Ovary (tissue), 3 donors: ENCODE measurements around the gene AQP2.

Source experiments
- EP300 ChIP-seq: sonication (generic); formaldehyde crosslinking; IDR thresholded peaks from one replicate; pipeline ENCODE4 v1.6.1; 2017; ENCODE audit warnings: antibody characterized with exemption
- POLR2A ChIP-seq: fragments of 450-650 bp; IDR thresholded peaks from one replicate; pipeline ENCODE4 v1.6.1; 2017; ENCODE audit warnings: antibody characterized with exemption, mild to moderate bottlenecking, moderate library complexity
- TF ChIP-seq, protein P1 (sequence below), 3 donors: fragments of 450-650 bp in 2 of 3; fragments of 200-600 bp in 1 of 3; IDR thresholded peaks; one replicate each; pipeline versions ENCODE4 v1.5.1 to v1.8.0; 2016 to 2022; ENCODE audit warnings: antibody characterized with exemption in 3 of 3, mild to moderate bottlenecking in 1 of 3
- donor health status: DM: no; HTN: no; CAD: no.

DNA sequence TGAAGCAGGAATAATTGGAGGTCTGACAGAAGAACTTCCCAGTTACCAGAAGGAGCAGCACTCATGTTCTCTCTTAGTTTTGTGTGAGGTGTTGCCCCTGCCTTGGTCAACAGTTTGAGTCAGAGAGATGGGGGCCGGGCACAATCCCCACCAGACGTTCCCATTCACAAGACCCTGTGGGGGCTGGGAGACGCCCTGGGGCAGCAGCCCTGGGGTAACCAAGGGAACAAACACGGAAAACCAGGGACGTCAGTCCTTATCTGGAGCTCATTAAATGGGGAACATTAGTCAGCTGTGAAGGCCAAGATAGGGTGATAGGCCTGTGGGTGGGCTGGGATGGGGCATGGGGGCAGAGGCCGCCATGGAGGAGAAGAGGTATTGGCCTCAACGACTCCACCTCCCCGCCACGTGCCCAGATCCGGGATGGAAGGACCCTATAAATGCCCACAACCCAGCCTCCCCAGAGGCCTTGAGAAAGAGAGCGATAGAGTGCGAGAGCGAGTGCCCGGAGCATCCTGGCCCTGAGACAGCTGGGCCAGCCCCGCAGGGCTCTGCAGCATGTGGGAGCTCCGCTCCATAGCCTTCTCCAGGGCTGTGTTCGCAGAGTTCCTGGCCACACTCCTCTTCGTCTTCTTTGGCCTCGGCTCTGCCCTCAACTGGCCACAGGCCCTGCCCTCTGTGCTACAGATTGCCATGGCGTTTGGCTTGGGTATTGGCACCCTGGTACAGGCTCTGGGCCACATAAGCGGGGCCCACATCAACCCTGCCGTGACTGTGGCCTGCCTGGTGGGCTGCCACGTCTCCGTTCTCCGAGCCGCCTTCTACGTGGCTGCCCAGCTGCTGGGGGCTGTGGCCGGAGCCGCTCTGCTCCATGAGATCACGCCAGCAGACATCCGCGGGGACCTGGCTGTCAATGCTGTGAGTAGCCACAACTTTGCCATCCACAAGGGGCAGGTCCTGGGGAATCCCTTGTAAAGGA lies at the start of gene AQP2:
- TF ChIP-seq, protein P1, sequence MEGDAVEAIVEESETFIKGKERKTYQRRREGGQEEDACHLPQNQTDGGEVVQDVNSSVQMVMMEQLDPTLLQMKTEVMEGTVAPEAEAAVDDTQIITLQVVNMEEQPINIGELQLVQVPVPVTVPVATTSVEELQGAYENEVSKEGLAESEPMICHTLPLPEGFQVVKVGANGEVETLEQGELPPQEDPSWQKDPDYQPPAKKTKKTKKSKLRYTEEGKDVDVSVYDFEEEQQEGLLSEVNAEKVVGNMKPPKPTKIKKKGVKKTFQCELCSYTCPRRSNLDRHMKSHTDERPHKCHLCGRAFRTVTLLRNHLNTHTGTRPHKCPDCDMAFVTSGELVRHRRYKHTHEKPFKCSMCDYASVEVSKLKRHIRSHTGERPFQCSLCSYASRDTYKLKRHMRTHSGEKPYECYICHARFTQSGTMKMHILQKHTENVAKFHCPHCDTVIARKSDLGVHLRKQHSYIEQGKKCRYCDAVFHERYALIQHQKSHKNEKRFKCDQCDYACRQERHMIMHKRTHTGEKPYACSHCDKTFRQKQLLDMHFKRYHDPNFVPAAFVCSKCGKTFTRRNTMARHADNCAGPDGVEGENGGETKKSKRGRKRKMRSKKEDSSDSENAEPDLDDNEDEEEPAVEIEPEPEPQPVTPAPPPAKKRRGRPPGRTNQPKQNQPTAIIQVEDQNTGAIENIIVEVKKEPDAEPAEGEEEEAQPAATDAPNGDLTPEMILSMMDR (IDR thresholded peaks at IDR 0.05), result no peak
- no peak for TF ChIP-seq EP300
- TF ChIP-seq POLR2A, result no peak
